GM12878 (cell line): ENCODE measurements around the gene CGN. TPM values are rescaled to one million over a fixed set of nuclear protein-coding genes. Genes with fewer than 3 reads are reported as not detected.

Experiments
- ATAC-seq: fragments of 200-7000 bp; cut with Tn5 transposase; 3 replicates; pipeline ENCODE4 v1.9.1; 2020; ENCODE audit warnings: mild to moderate bottlenecking, moderate library complexity
- BruUV-seq: library from RNA; stranded (reverse); fragments of 400-500 nt; replicated peaks from 2 replicates; lab custom pipeline; 2021; lab: Mats Ljungman, UMichigan
- CTCF ChIA-PET: fragments of 300-600 bp; sonication (Branson Sonifier 250); formaldehyde crosslinking; extraction: SDS; loops from one replicate; lab custom pipeline; 2021; ENCODE audit warnings: inconsistent platforms; lab: Yijun Ruan, JAX
- POLR2A ChIA-PET: fragments of 350-600 bp; formaldehyde crosslinking; extraction: SDS; loops from one replicate; lab custom pipeline; 2021; ENCODE audit warnings: inconsistent platforms; lab: Charles Lee
- RAD21 ChIA-PET: fragments of 300-600 bp; sonication (Branson Sonifier 250); formaldehyde crosslinking; loops from one replicate; lab custom pipeline; 2023; ENCODE audit warnings: antibody characterized with exemption; ENCODE audit not compliant: unreplicated experiment; lab: Charles Lee
- SMC1A ChIA-PET: fragments of 300-600 bp; sonication (Branson Sonifier 250); formaldehyde crosslinking; loops from one replicate; lab custom pipeline; 2023; ENCODE audit not compliant: unreplicated experiment, uncharacterized antibody; lab: Charles Lee
- DNase-seq: peaks from one replicate; pipeline ENCODE4 v3.0.0-alpha.2; 2011; ENCODE audit warnings: low read depth, low spot score
- FAIRE-seq: peaks from 3 replicates; lab custom pipeline; 2011; peaks lifted over from hg19 to GRCh38; lab: Jason Lieb, UNC
- H2AFZ ChIP-seq: 2 replicates; pipeline ENCODE4 v1.6.0; 2011; ENCODE audit warnings: low read depth, low read length, control low read depth; ENCODE audit not compliant: control insufficient read depth
- H3K27ac ChIP-seq: 2 replicates; pipeline ENCODE4 v1.5.1; 2011; ENCODE audit warnings: control low read depth; ENCODE audit not compliant: control insufficient read depth, insufficient read depth
- H3K27me3 ChIP-seq, 2 experiments: replicated peaks in 1 of 2; 2 replicates each; pipeline versions ENCODE4 v1.6.0 to v1.6.1; 2011; ENCODE audit warnings: low read length in 1 of 2; ENCODE audit not compliant: control insufficient read depth in 2 of 2, insufficient read depth in 2 of 2
- H3K36me3 ChIP-seq, 2 experiments: 2 replicates each; pipeline ENCODE4 v1.5.1; 2011; ENCODE audit warnings: low read length in 1 of 2; ENCODE audit not compliant: control insufficient read depth in 2 of 2, insufficient read depth in 2 of 2
- H3K4me1 ChIP-seq: 2 replicates; pipeline ENCODE4 v1.6.1; 2011; ENCODE audit warnings: mild to moderate bottlenecking, low read length, moderate library complexity, mixed read lengths; ENCODE audit not compliant: control insufficient read depth, insufficient read depth
- H3K4me2 ChIP-seq: 2 replicates; pipeline ENCODE4 v1.6.0; 2011; ENCODE audit warnings: control low read depth; ENCODE audit not compliant: control insufficient read depth, insufficient read depth
- H3K4me3 ChIP-seq: fragments of 200-600 bp; sonication (generic); 2 replicates; pipeline ENCODE4 v1.5.1; 2016
- H3K79me2 ChIP-seq: 2 replicates; pipeline ENCODE4 v1.6.0; 2011; ENCODE audit warnings: low read length; ENCODE audit not compliant: control insufficient read depth, insufficient read depth
- H3K9ac ChIP-seq: 2 replicates; pipeline ENCODE4 v1.8.0; 2011; ENCODE audit warnings: low read length, control low read depth, mixed read lengths; ENCODE audit not compliant: control insufficient read depth, insufficient read depth
- H3K9me3 ChIP-seq: replicated peaks from 3 replicates; pipeline ENCODE4 v1.5.1; 2011; ENCODE audit warnings: mild to moderate bottlenecking, low read length; ENCODE audit not compliant: control insufficient read depth, insufficient read depth
- H4K20me1 ChIP-seq: 2 replicates; pipeline ENCODE4 v1.6.0; 2011; ENCODE audit not compliant: control insufficient read depth, insufficient read depth
- CREB1 ChIP-seq: IDR thresholded peaks from 2 replicates; pipeline ENCODE4 v1.6.1; 2012; ENCODE audit warnings: low read depth, mild to moderate bottlenecking, inconsistent platforms
- KDM1A ChIP-seq: fragments of 200-600 bp; sonication (generic); IDR thresholded peaks from 2 replicates; pipeline ENCODE4 v1.6.1; 2016; ENCODE audit warnings: borderline replicate concordance
- NFIC ChIP-seq: IDR thresholded peaks from 2 replicates; pipeline ENCODE4 v1.6.1; 2012; ENCODE audit warnings: low read depth, mild to moderate bottlenecking, inconsistent platforms, low read length, moderate library complexity
- NFYA ChIP-seq: IDR thresholded peaks from 2 replicates; pipeline ENCODE4 v1.6.1; 2011; ENCODE audit warnings: low read depth, mild to moderate bottlenecking, low read length, improper control_type of control experiment, borderline replicate concordance
- NKRF ChIP-seq: fragments of 450-650 bp; conservative IDR thresholded peaks from 2 replicates; pipeline ENCODE4 v1.6.1; 2017; ENCODE audit warnings: mild to moderate bottlenecking, moderate library complexity
- NRF1 ChIP-seq: conservative IDR thresholded peaks from 2 replicates; pipeline ENCODE4 v1.6.1; 2011; ENCODE audit warnings: mild to moderate bottlenecking, low read depth, low read length, improper control_type of control experiment
- PML ChIP-seq: IDR thresholded peaks from 2 replicates; pipeline ENCODE4 v1.6.1; 2012; ENCODE audit warnings: low read length, inconsistent platforms
- SIN3A ChIP-seq: IDR thresholded peaks from 2 replicates; pipeline ENCODE4 v1.6.1; 2012; ENCODE audit warnings: low read depth, low read length, improper control_type of control experiment
- SIX5 ChIP-seq: IDR thresholded peaks from 2 replicates; pipeline ENCODE4 v1.6.1; 2011; ENCODE audit warnings: mild to moderate bottlenecking, low read depth, low read length, moderate library complexity; ENCODE audit not compliant: severe bottlenecking
- TARDBP ChIP-seq: IDR thresholded peaks from 2 replicates; pipeline ENCODE4 v1.6.1; 2016; ENCODE audit warnings: borderline replicate concordance
- ZNF207 ChIP-seq: fragments of 450-650 bp; IDR thresholded peaks from 2 replicates; pipeline ENCODE4 v1.6.1; 2014; ENCODE audit warnings: antibody characterized with exemption, mild to moderate bottlenecking, borderline replicate concordance
- WGBS: methylation state at CpG from one replicate; pipeline ENCODE4 v1.1.6; 2016; ENCODE audit warnings: low lambda C conversion rate; ENCODE audit not compliant: insufficient replicate concordance, insufficient coverage; ENCODE audit errors: missing lambda C conversion rate; 5-methylcytosine and 5-hydroxymethylcytosine counted together
- in situ Hi-C: fragments of 300-500 bp; cut with MboI; formaldehyde crosslinking; loops from 9 replicates; pipeline ENCODE4 v1.14.3; 2018; ENCODE audit warnings: mixed read lengths
- intact Hi-C: fragments of 100-400 bp; cut with micrococcal nuclease; formaldehyde crosslinking; loops from one replicate; pipeline ENCODE4 v1.14.2; 2022; ENCODE audit not compliant: unreplicated experiment
- polyA plus RNA-seq, 11 experiments: library from polyadenylated mRNA; depleted of rRNA in 4 of 11; unstranded in 6 of 11; stranded (reverse) in 5 of 11; fragments of >200 nt; fragmentation: Nextera tagmentation in 4 of 11; fragmentation: Illumina TruSeq in 1 of 11; extraction: Ambion mirVana in 4 of 11; extraction: Trizol in 1 of 11; gene quantifications; 1 replicate in 1 of 11; 2 replicates in 10 of 11; pipeline versions ENCODE4 v1.2.1 to v1.2.3, GENCODE V29; 2011 to 2016; ENCODE audit warnings: inconsistent platforms in 2 of 11, missing spikeins in 2 of 11, low read depth in 1 of 11
- total RNA-seq, 4 experiments: library from RNA; depleted of rRNA in 3 of 4; stranded (reverse); fragments of >200 nt in 3 of 4; fragmentation: Illumina TruSeq in 1 of 4; extraction: Trizol in 1 of 4; gene quantifications; 2 replicates each; pipeline versions ENCODE4 v1.2.1 to v1.2.3, GENCODE V29; 2013 to 2021
- TF ChIP-seq, protein P1 (sequence below): IDR thresholded peaks from 2 replicates; pipeline ENCODE4 v1.6.1; 2012; ENCODE audit warnings: low read depth, low read length, improper control_type of control experiment
- TF ChIP-seq, protein P2 (sequence below): IDR thresholded peaks from 2 replicates; pipeline ENCODE4 v1.6.1; 2011; ENCODE audit warnings: low read depth, mild to moderate bottlenecking, low read length, moderate library complexity, borderline replicate concordance; ENCODE audit errors: extremely low read depth

CGN gene
- total and polyA plus RNA-seq, 10 of the 15 experiments (the other 5 are each of a cell fraction or from before 2014, with no cell fraction given): 0.11 to 6.5 (median 3.4) TPM

- DNase-seq (no peak), FAIRE-seq (no peak), ATAC-seq (no peak)
- Histone ChIP-seq H3K9ac (no peak overlapping the region), H3K9me3 (no peaks in the 10 kb centered on the region), H3K4me2 (no peak overlapping the region), H3K27ac (no peak overlapping the region), H2AFZ (no peak overlapping the region), H3K79me2 (no peaks in the 10 kb centered on the region), H3K4me3 (no peak overlapping the region), H3K4me1 (no peaks in the 10 kb centered on the region), H3K27me3 (no peaks in the 10 kb centered on the region; a peak in 1 of 4 replicates), H4K20me1 (no peaks in the 10 kb centered on the region), H3K36me3 (no peaks in the 10 kb centered on the region)
- TF ChIP-seq, protein P1, sequence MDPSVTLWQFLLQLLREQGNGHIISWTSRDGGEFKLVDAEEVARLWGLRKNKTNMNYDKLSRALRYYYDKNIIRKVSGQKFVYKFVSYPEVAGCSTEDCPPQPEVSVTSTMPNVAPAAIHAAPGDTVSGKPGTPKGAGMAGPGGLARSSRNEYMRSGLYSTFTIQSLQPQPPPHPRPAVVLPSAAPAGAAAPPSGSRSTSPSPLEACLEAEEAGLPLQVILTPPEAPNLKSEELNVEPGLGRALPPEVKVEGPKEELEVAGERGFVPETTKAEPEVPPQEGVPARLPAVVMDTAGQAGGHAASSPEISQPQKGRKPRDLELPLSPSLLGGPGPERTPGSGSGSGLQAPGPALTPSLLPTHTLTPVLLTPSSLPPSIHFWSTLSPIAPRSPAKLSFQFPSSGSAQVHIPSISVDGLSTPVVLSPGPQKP: no peak
- TF ChIP-seq, protein P2, sequence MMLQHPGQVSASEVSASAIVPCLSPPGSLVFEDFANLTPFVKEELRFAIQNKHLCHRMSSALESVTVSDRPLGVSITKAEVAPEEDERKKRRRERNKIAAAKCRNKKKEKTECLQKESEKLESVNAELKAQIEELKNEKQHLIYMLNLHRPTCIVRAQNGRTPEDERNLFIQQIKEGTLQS: no peak
- TF ChIP-seq KDM1A (no peak), TARDBP (no peak), SIX5 (no peak), NFYA (no peak), PML (no peak), NFIC (no peak), CREB1 (no peak), ZNF207 (no peak), SIN3A (no peak), NKRF (no peak), NRF1 (no peak)
- ChIA-PET SMC1A (interaction anchor here (1.0 kb wide), 1 partner anchor 10 kb away, joined by 3 read pairs; no protein-coding TSS in a partner anchor), POLR2A (no interaction called here), CTCF (interaction anchor here (0.6 to 0.8 kb wide), 2 partner anchors 31 to 60 kb away, joined by 3 read pairs; no protein-coding TSS in a partner anchor), RAD21 (no interaction called here)
- in situ Hi-C loops (no loop called here), intact Hi-C loops (no loop called here)
- 46% methylated on average over 3 of the region's 4 CpGs for WGBS
- BruUV-seq: no TSS peak
These were observed 6.4 kb upstream of the CGN start for GRCh38 chr1:151504759-151505158.
